ENCODE results near the gene GPR155. TPM values are rescaled to one million over a fixed set of nuclear protein-coding genes. Genes with fewer than 3 reads are reported as not detected.

GPR155 gene
- total and polyA plus RNA-seq, 2 experiments from 2014 or later: 1.2 to 1.3 TPM

DNA sequence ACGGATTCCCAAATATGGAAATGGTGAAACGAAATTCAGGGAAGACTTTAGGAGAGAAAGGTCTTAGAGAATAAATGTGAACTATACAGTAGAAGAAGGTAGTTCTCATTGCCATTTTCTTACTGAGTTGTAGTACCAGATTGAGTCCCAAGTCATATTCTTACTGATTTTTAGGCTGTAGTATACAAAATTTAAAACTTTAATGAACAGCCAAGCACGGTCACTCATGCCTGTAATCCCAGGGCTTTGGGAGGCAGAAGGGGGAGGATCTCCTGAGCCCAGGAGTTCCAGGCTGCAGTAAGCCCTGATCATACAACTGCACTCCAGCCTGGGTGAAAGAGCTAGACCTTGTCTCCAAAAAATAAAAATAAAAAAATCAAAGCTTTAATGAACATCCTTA lies 89.1 kb downstream of the GPR155 start:
- H3F3A ChIP-seq (replicated peaks; ENCODE audit: low read depth): no peaks in the 10 kb centered on the region
- H3K27me3 Mint-ChIP-seq (ENCODE audit: insufficient read depth, low read depth, poor library complexity): no peaks in the 10 kb centered on the region
- H3K79me2 ChIP-seq (replicated peaks; ENCODE audit: insufficient read depth): peaks cover 20% of the 10 kb centered on the region
- H3K9me2 ChIP-seq (ENCODE audit: insufficient read depth): no peaks in the 10 kb centered on the region
- peaks cover 6% of the 10 kb centered on the region; the same call in 1 of the 2 replicates for H3K4me1 ChIP-seq (ENCODE audit: insufficient read depth)
- no peak overlapping the region for H2AFZ ChIP-seq
- H3K36me3 Mint-ChIP-seq (ENCODE audit: low read depth): no peaks in the 10 kb centered on the region
- DNase-seq (ENCODE audit: low spot score) (no peak), ATAC-seq (no peak)
- H4K20me1 ChIP-seq (replicated peaks; ENCODE audit: insufficient read depth): no peaks in the 10 kb centered on the region
- TF ChIP-seq ZNF114 (CRISPR knock-in tag; IDR thresholded peaks at IDR 0.05) (no peak), ZNF331 (CRISPR knock-in tag; IDR thresholded peaks at IDR 0.05; ENCODE audit: low read depth) (no peak), JUNB (IDR thresholded peaks at IDR 0.05; ENCODE audit: unreplicated experiment) (no peak), EZH2 (IDR thresholded peaks at IDR 0.05; ENCODE audit: low read depth, unreplicated experiment) (no peak), STAT1 (IDR thresholded peaks at IDR 0.05; ENCODE audit: unreplicated experiment) (no peak), CREB1 (CRISPR knock-in tag; IDR thresholded peaks at IDR 0.05; ENCODE audit: low read depth) (no peak), ZNF462 (CRISPR knock-in tag; IDR thresholded peaks at IDR 0.05) (no peak), REST (IDR thresholded peaks at IDR 0.05; ENCODE audit: unreplicated experiment) (no peak), EZH2phosphoT487 (IDR thresholded peaks at IDR 0.05; ENCODE audit: unreplicated experiment) (no peak)
- peaks cover 3% of the 10 kb centered on the region; the same call in 2 of the 3 replicates for H3K4me1 Mint-ChIP-seq
- no peak overlapping the region for H3K27ac Mint-ChIP-seq
- H3K9me3 Mint-ChIP-seq: no peaks in the 10 kb centered on the region
- no peaks in the 10 kb centered on the region for H3K27me3 ChIP-seq (ENCODE audit: insufficient read depth)
- H3K4me3 ChIP-seq: no peak overlapping the region
- no peak overlapping the region for H3K4me2 ChIP-seq
- no peak overlapping the region for H3K27ac ChIP-seq (ENCODE audit: low read depth)
- H3K36me3 ChIP-seq (ENCODE audit: insufficient read depth): no peaks in the 10 kb centered on the region
- no peak overlapping the region for H3K4me3 Mint-ChIP-seq
